ENCODE data around the gene MAD1L1. TPM values are rescaled to one million over a fixed set of nuclear protein-coding genes. Genes with fewer than 3 reads are reported as not detected.
A peak's percentile ranks its signal among the peaks of the same experiment; 100 is the strongest.

Gene MAD1L1
- total RNA-seq, 2 donors from 2014 or later: 46.7 to 66.0 TPM

DNA sequence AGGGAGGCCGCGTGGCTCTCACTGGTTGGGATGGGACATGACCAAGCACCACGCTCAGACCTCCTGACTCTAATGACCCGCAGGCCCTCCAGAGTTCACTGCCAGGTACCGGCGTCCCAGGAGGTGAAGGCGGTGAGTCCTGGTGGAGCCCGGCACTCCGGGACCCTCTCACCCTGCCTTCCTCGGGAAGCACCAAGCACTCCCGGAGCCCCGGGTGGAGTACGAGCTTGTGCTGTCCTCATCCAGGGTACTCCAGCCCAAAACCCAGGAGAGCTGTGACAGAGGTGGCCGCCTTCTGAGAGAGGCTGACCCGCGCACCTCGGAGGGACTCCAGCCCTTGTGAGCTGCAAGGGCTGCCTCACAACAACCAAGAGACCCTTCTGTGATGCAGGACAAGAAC lies 9.4 kb downstream of the MAD1L1 start:
- peaks cover 52% of the 10 kb centered on the region for H3K36me3 Mint-ChIP-seq (ENCODE audit: low read depth)
- H3K9me3 Mint-ChIP-seq: no peaks in the 10 kb centered on the region
- ATAC-seq (replicated peaks): no peak
- H3K27ac Mint-ChIP-seq: no peak overlapping the region
- no peak overlapping the region for H3K4me3 Mint-ChIP-seq
- H3K27me3 Mint-ChIP-seq: no peaks in the 10 kb centered on the region
- H3K4me1 Mint-ChIP-seq: no peaks in the 10 kb centered on the region

DNA sequence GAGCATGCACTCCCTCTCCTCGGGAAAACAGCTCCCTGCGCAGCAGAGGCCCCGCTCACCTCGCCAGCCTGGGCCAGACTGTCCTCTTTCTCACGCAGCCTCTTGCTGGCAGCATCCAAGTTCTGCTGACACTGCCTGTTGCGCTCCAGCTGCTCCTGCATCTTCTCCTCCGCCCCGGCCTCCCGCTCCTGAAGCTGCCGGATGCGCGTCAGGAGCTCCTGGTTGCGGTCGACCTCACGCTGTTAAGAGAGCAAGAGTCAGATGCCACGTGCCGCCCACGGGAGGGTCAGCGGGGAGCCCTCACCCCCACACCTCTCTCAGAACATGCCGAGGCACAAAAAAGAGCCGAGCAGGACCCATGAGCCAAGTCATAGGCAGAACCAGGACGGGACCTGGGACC lies 10.2 kb downstream of the MAD1L1 start:
- Mint-ChIP-seq H3K36me3 (ENCODE audit: low read depth) (peaks cover 52% of the 10 kb centered on the region), H3K4me1 (no peaks in the 10 kb centered on the region), H3K4me3 (no peak overlapping the region), H3K27me3 (no peaks in the 10 kb centered on the region), H3K9me3 (no peaks in the 10 kb centered on the region), H3K27ac (no peak overlapping the region)
- no peak for ATAC-seq (replicated peaks)

DNA sequence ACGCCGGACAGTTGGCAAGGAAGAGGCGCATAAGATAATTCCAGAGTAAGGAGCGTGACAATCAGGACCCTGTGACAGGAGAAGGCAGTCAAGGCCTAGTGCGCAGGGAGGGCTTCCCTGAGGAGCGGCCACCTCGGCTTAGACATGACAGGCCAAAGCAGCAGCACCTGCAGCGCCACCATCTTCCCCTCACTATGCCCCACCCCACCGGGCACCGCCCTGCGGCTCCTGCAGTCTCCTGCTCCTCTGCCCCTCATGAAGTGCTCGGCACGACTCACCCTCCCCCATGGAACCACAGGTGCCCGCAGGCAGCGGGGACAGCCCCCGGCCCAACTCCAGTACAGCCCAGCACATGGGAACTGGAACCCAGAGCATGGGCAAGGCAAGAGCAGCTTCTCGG lies 11.8 kb downstream of the MAD1L1 start:
- no peak overlapping the region for H3K27ac Mint-ChIP-seq
- H3K27me3 Mint-ChIP-seq: no peaks in the 10 kb centered on the region
- H3K36me3 Mint-ChIP-seq (ENCODE audit: low read depth): peaks cover 59% of the 10 kb centered on the region
- ATAC-seq (replicated peaks): no peak
- H3K9me3 Mint-ChIP-seq: no peaks in the 10 kb centered on the region
- peaks cover 2% of the 10 kb centered on the region for H3K4me1 Mint-ChIP-seq
- no peak overlapping the region for H3K4me3 Mint-ChIP-seq

DNA sequence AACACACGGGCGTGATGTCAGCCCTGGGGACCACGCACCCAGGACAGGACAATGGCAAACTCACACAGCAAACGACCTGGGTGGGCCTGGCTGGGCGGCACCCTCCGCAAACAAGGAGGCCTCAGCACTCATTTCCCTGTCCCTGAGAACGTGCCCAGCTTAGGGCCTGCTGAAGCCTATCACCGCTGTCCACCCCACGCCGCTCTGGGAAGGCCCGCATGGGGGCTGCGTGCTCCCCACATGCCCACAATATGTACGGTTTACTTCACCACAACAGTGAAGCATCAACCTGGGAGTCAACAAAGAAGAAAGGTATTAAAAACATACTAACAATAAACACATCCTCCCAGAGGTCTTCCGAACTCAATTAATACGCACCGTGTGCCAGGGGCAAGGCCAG lies 12.2 kb downstream of the MAD1L1 start:
- peaks cover 7% of the 10 kb centered on the region for H3K4me1 Mint-ChIP-seq
- no peaks in the 10 kb centered on the region for H3K27me3 Mint-ChIP-seq
- no peak overlapping the region for H3K4me3 Mint-ChIP-seq
- H3K27ac Mint-ChIP-seq: no peak overlapping the region
- peaks cover 59% of the 10 kb centered on the region for H3K36me3 Mint-ChIP-seq (ENCODE audit: low read depth)
- no peak for ATAC-seq (replicated peaks)
- no peaks in the 10 kb centered on the region for H3K9me3 Mint-ChIP-seq

DNA sequence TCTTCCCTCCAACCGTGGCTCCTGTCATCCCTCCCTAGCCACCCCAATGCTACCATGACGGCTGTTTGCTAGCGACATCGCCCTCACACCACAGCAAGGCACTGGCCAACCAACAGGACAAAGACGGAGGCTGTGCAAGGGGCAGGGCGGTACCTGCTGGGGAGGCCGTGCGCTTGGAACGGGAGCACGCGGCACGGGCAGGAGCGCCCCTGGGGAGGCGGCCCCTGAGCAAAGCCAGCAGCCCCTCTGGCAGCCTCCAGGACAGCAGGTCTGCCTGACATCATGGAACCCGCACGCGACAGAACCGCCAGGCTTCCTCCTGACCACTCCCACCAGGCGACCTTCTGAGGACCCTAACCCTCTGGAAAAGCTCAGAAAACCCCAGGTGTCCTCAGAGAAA lies 12.7 kb downstream of the MAD1L1 start:
- H3K27ac Mint-ChIP-seq: no peak overlapping the region
- no peak for ATAC-seq (replicated peaks)
- peaks cover 60% of the 10 kb centered on the region for H3K36me3 Mint-ChIP-seq (ENCODE audit: low read depth)
- H3K9me3 Mint-ChIP-seq: no peaks in the 10 kb centered on the region
- H3K4me1 Mint-ChIP-seq: peaks cover 9% of the 10 kb centered on the region
- H3K27me3 Mint-ChIP-seq: no peaks in the 10 kb centered on the region
- H3K4me3 Mint-ChIP-seq: no peak overlapping the region

DNA sequence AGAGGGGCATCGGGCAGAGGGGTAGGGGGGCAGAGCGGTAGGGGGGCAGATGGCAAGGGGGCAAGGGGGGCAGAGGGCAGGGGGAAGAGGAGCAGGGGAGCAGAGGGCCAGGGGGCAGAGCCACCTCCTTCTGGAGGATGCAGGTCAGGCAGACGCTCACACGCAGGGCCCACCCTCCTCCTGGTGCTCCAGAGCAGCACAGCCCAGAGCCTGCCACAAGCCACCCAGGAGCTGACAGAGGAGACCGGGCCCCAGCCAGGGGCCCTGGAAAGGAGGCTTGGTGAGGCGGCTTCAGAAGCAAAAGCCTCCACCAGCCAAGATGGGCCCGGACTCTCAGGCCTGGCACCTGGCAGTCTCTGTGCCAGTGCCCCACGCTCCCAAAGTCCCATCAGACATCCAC lies 13.1 kb downstream of the MAD1L1 start:
- Mint-ChIP-seq H3K4me1 (peaks cover 9% of the 10 kb centered on the region), H3K9me3 (no peaks in the 10 kb centered on the region), H3K27ac (no peak overlapping the region), H3K27me3 (no peaks in the 10 kb centered on the region), H3K36me3 (ENCODE audit: low read depth) (peaks cover 64% of the 10 kb centered on the region), H3K4me3 (no peak overlapping the region)
- no peak for ATAC-seq (replicated peaks)

DNA sequence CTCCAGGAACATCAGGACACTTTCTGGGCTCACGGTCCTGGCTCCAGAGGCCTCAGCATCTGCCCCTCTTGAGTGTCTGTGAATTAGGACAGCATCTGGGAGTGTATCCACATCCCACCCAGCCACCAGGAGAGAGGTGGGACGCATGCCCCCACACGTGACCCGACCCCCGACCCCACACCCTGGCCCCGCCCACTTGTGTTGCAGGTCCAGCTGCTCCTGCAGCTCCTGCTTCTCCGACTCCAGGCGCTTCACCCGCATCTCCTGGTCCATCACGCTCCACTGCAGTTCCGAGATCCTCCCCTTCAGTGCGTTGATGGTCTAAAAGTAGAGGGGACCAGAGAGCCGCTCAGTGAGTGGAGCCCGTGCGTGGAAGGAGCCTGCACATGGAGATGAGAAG lies 13.6 kb downstream of the MAD1L1 start:
- no peak overlapping the region for H3K4me3 Mint-ChIP-seq
- no peak overlapping the region for H3K27ac Mint-ChIP-seq
- peaks cover 9% of the 10 kb centered on the region for H3K4me1 Mint-ChIP-seq
- H3K9me3 Mint-ChIP-seq: no peaks in the 10 kb centered on the region
- no peak for ATAC-seq (replicated peaks)
- H3K27me3 Mint-ChIP-seq: no peaks in the 10 kb centered on the region
- peaks cover 63% of the 10 kb centered on the region for H3K36me3 Mint-ChIP-seq (ENCODE audit: low read depth)

DNA sequence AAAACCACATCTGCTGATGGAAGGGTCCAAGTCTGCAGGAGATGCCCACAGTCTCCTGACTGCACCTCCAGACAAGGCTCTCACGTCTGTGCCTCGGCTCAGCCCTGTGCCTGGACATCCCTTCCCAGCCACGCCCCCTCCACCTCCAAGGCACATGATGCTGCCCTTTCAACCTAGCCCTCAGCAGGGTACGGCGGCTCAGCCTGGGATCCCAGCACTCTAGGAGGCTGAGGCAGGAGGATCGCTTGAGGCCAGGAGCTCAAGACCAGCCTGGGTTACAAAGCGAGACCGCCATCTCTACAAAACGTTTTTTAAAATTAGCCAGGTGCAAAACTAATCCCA lies 14.3 kb downstream of the MAD1L1 start:
- Mint-ChIP-seq H3K4me3 (no peak overlapping the region), H3K9me3 (no peaks in the 10 kb centered on the region), H3K36me3 (ENCODE audit: low read depth) (peaks cover 67% of the 10 kb centered on the region), H3K27ac (no peak overlapping the region), H3K27me3 (no peaks in the 10 kb centered on the region), H3K4me1 (peaks cover 9% of the 10 kb centered on the region)
- ATAC-seq (replicated peaks): no peak

DNA sequence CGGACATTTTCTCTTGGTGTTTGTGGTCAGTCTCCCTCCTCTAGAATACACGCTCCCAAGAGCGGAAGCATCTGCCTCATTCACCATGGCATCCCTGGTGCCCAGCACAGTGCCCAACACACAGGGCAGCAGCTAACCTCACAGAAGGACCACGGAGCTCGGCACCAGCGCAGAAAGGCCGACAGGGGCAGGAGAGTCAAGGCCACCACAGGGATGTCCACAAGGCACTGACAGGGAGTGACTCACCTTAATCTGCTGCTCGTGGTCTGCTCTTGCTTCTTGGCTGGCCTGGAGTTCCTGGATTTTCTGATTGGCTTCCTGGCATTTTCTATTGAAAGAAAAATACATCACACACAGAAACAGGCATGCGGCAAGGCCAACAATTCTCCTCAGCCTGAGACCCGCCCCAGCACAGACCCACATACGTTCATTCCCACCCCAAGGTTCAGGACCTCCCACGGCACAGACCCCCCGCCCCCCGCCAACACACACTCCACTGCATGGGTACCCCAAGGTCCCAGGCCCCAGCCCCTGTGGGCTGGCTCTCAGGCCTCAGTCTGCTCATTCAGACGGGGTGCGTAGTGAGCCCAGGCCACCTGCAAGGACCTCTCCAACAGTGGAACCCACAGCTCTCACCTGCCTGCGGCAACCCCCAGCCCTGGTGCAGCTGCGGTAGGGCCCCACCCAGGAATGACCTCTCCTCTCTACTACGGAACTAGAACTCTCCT lies 14.9 kb downstream of the MAD1L1 start:
- Mint-ChIP-seq H3K27ac (no peak overlapping the region), H3K27me3 (no peaks in the 10 kb centered on the region), H3K9me3 (no peaks in the 10 kb centered on the region), H3K4me1 (peaks cover 9% of the 10 kb centered on the region), H3K36me3 (ENCODE audit: low read depth) (peaks cover 70% of the 10 kb centered on the region), H3K4me3 (no peak overlapping the region)
- no peak for ATAC-seq (replicated peaks)

DNA sequence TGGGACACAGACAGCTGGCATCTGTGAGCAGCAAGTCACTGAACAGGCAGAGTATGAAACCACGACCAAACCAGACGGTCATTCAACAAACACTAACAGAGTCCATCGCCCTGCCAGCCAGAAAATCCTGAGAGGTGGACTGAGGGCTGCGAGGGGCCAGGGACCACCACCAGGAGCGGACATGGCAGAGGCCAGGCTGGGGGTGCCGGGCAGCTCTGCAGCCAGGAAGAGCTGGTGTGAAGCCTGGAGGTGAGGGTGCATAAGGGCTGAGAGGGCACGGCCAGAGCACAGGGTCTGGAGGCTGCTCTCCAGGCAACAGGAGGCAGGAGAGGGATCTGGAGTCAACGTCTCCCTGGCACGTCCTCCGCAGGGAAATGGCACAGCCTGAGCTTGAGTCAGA lies 15.5 kb downstream of the MAD1L1 start:
- H3K27ac Mint-ChIP-seq: no peak overlapping the region
- ATAC-seq (replicated peaks): no peak
- no peak overlapping the region for H3K4me3 Mint-ChIP-seq
- peaks cover 9% of the 10 kb centered on the region for H3K4me1 Mint-ChIP-seq
- peaks cover 70% of the 10 kb centered on the region for H3K36me3 Mint-ChIP-seq (ENCODE audit: low read depth)
- no peaks in the 10 kb centered on the region for H3K9me3 Mint-ChIP-seq
- no peaks in the 10 kb centered on the region for H3K27me3 Mint-ChIP-seq

DNA sequence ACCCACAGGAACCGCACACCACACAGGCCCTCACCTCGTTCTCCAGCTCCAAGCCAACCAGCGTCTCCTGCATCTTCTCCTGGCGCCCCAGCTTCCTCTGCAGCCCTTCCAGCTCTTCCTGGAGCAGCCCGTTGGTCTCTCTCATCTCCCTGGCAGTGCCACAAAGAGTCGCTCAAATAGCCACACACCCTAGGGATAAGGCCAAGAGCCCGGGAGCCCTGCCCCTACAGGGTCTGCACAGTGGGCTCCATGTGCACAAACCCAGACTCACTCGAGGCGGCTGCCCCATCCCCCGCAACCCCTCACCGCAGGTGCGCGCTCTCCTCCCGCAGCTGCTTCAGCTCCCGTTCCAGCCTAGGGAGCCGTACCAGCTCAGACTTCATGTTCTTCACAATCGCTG lies 16.9 kb downstream of the MAD1L1 start:
- peak overlapping the region; percentile 67 for H3K27ac Mint-ChIP-seq
- H3K27me3 Mint-ChIP-seq: no peaks in the 10 kb centered on the region
- ATAC-seq (replicated peaks): no peak

DNA sequence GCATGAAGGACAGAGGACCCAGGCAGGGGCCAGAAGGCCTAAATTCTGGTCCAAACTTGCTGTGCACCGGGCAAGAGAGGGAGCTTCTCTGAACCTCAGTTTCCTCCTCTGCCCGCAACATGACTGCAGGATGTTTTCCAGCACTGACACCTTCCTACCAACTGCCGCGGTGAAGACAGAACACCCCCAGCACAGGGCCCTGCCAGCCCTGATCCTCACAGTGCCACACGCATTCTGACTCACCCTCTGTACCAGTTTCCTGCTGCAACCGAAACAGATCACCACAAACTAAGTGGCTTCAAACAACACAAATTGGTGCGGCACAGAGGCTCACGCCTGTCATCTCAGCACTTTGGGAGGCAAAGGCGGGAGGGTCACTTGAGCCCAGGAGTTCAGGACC lies 18.1 kb downstream of the MAD1L1 start:
- Mint-ChIP-seq H3K9me3 (no peaks in the 10 kb centered on the region), H3K27ac (peak overlapping the region; percentile 61), H3K36me3 (ENCODE audit: low read depth) (peaks cover 61% of the 10 kb centered on the region), H3K4me1 (peaks cover 9% of the 10 kb centered on the region), H3K4me3 (peak overlapping the region; percentile 18), H3K27me3 (no peaks in the 10 kb centered on the region)
- peak; percentile 98 for ATAC-seq (replicated peaks)

More for the DNA sequence above, 16.9 kb downstream of the MAD1L1 start:
- Mint-ChIP-seq H3K4me1 (peaks cover 9% of the 10 kb centered on the region), H3K9me3 (no peaks in the 10 kb centered on the region), H3K36me3 (ENCODE audit: low read depth) (peaks cover 61% of the 10 kb centered on the region), H3K4me3 (no peak overlapping the region)

DNA sequence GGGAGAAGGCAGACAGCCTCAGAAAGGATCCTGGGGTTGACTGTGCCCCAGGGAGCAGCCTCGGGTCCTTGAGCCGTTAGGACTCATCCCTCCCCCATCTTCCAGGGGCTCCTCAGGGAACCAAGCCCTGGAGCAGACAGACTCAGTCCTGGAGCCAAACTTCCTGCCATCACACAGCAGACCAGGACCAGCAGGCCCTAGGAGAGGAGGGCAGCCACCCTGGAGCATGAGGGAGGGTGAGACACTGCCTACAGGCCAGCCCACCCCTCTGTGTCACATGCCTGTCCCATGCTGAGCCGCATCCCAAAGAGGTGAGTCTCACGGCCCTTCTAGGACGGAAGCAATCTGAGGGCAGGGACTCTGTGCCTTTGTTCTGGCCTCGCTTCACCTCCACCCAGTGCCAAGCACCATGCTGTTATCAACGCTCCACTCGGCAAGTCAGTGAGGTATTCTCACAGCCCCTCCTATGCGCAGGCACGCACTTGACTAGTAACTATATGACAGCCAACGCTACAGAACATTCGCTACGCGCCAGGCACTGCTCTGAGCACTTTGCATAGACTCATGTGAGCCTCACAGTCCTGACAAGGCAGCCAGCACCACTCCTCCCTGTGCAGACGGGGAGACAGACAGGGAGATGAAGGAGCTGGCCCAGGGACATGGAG lies 19.1 kb downstream of the MAD1L1 start:
- Mint-ChIP-seq H3K4me1 (peaks cover 9% of the 10 kb centered on the region), H3K36me3 (ENCODE audit: low read depth) (peaks cover 64% of the 10 kb centered on the region), H3K27ac (peak overlapping the region; percentile 61), H3K4me3 (peak overlapping the region; percentile 1), H3K27me3 (no peaks in the 10 kb centered on the region), H3K9me3 (no peaks in the 10 kb centered on the region)
- no peak for ATAC-seq (replicated peaks)

DNA sequence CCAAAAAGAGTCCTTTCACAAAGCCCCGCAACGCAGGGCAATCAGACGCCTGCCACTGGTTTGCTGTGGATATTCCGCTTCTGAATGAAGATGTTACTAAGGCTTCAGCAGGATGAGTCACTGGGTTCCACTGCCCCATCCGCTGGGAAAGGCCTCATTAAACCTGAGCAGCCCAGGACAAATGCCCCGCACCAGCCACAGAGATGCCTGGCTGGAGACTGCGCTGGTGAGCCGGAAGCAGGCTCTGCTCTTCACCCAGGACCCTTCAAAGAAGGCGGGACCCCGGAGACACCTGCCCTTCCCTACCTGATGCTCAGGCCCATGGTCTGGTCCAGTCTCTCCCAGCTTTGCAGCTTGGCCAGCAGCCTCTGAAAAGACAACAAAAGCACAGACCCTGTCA lies 19.8 kb downstream of the MAD1L1 start:
- Mint-ChIP-seq H3K27me3 (no peaks in the 10 kb centered on the region), H3K27ac (peak overlapping the region; percentile 7), H3K4me1 (peaks cover 9% of the 10 kb centered on the region), H3K4me3 (no peak overlapping the region), H3K9me3 (no peaks in the 10 kb centered on the region), H3K36me3 (ENCODE audit: low read depth) (peaks cover 64% of the 10 kb centered on the region)
- ATAC-seq (replicated peaks): no peak

DNA sequence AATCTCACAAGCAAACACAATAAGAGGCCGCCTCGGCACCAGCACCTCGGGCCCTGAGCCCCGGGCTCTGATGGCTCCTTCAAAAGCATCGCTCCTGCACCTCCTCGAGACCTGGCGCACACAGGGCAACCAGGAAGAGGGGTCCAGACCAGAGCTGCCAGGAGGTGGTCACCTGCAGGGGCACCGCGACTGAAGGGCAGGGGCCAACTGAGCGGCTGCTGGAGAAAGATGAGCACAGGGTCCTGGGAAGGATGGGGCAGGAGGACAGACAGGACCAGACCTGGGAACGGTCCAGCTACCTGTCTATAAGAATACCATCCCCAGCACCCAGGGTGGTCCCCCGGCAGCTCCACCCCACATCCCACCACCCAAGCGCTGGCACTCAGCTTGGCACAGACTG lies 20.8 kb downstream of the MAD1L1 start:
- H3K9me3 Mint-ChIP-seq: no peaks in the 10 kb centered on the region
- no peak for ATAC-seq (replicated peaks)
- H3K27ac Mint-ChIP-seq: no peak overlapping the region
- H3K36me3 Mint-ChIP-seq (ENCODE audit: low read depth): peaks cover 64% of the 10 kb centered on the region
- H3K4me1 Mint-ChIP-seq: peaks cover 9% of the 10 kb centered on the region
- H3K4me3 Mint-ChIP-seq: no peak overlapping the region
- no peaks in the 10 kb centered on the region for H3K27me3 Mint-ChIP-seq

Measured in activated T-helper 17 cell treated with anti-CD3 and anti-CD28 coated beads, Interleukin-2, amount 50 U/mL, for 72 hours (primary cell).